Activated B cell treated with CpG ODN at 0.5 μM for 24 hours (primary cell): ENCODE measurements around the gene SERGEF. TPM values are rescaled to one million over a fixed set of nuclear protein-coding genes. Genes with fewer than 3 reads are reported as not detected.

ENCODE experiments used
- ATAC-seq: fragments of 200-7000 bp; cut with Tn5 transposase; one replicate; pipeline ENCODE4 v1.10.0; 2021; ENCODE audit warnings: low read depth, mild to moderate bottlenecking, moderate library complexity
- CTCF ChIA-PET: fragments of 350-600 bp; sonication (Branson Sonifier 250); formaldehyde crosslinking; loops from one replicate; lab custom pipeline; 2021; ENCODE audit warnings: antibody characterized with exemption; lab: Charles Lee
- POLR2A ChIA-PET: fragments of 350-600 bp; sonication (Branson Sonifier 250); formaldehyde crosslinking; loops from one replicate; lab custom pipeline; 2021; ENCODE audit warnings: antibody characterized with exemption; lab: Charles Lee
- DNase-seq: peaks from one replicate; pipeline ENCODE4 v3.0.0; 2022
- H3K27ac Mint-ChIP-seq: one replicate; pipeline ENCODE4 v1.8.0; 2020; ENCODE audit warnings: mixed read lengths
- H3K27me3 Mint-ChIP-seq: one replicate; pipeline ENCODE4 v1.8.0; 2021; ENCODE audit warnings: mixed read lengths
- H3K36me3 Mint-ChIP-seq: one replicate; pipeline ENCODE4 v1.8.0; 2021; ENCODE audit warnings: low read depth, mixed read lengths
- H3K4me1 Mint-ChIP-seq: one replicate; pipeline ENCODE4 v1.8.0; 2021; ENCODE audit warnings: mixed read lengths
- H3K4me3 Mint-ChIP-seq: one replicate; pipeline ENCODE4 v1.8.0; 2020; ENCODE audit warnings: mild to moderate bottlenecking, mixed read lengths
- H3K9me3 Mint-ChIP-seq: one replicate; pipeline ENCODE4 v1.8.0; 2020; ENCODE audit warnings: mixed read lengths
- CTCF ChIP-seq: fragments of 200-600 bp; IDR thresholded peaks from one replicate; pipeline ENCODE4 v1.8.0; 2022; ENCODE audit warnings: antibody characterized with exemption, mild to moderate bottlenecking
- intact Hi-C: fragments of 100-400 bp; cut with micrococcal nuclease; formaldehyde crosslinking; loops from one replicate; pipeline ENCODE4 v1.15.1; 2024
- total RNA-seq: library from RNA; stranded (reverse); gene quantifications from 2 replicates; pipeline ENCODE4 v1.2.3, GENCODE V29; 2022

Gene SERGEF
- total RNA-seq, 1 donor from 2014 or later: 38.4 TPM

- Mint-ChIP-seq H3K4me3 (no peak overlapping the region), H3K27me3 (no peaks in the 10 kb centered on the region), H3K36me3 (peaks cover 51% of the 10 kb centered on the region), H3K9me3 (no peaks in the 10 kb centered on the region), H3K4me1 (no peaks in the 10 kb centered on the region), H3K27ac (no peak overlapping the region)
- DNase-seq (no peak), ATAC-seq (no peak)
- ChIA-PET CTCF (no interaction called here), POLR2A (no interaction called here)
- intact Hi-C loops: no loop called here
- TF ChIP-seq CTCF: no peak
Observed at GRCh38 chr11:17846852-17847453, 165.9 kb downstream of the SERGEF start.

DNA sequence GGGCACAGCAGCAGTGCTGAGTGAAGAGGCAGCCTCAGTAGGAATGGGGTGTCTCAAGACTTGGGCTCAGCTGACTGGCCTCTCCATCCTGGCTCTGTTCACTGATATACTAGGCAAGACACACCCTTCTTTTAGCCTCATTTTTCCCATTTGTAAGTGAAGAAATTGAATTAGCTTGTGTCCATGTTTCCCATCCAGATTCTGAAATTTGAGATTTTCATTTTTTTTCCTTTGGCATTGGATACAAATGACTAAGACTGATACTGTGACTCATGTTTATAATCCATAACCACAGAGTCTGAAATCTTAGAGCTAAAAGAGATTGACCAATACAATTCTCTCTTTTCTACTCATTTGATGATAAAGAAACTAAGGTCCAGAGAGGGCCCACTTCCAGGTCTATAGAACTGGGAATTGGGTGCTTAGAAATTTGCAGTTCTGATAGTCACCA is 167.4 kb downstream of the SERGEF start:
- POLR2A ChIA-PET: no interaction called here
- H3K4me3 Mint-ChIP-seq: no peak overlapping the region
- H3K4me1 Mint-ChIP-seq: no peaks in the 10 kb centered on the region
- no peak for TF ChIP-seq CTCF
- CTCF ChIA-PET: no interaction called here
- no peak for DNase-seq
- no peak overlapping the region for H3K27ac Mint-ChIP-seq
- intact Hi-C loops: no loop called here
- peaks cover 41% of the 10 kb centered on the region for H3K36me3 Mint-ChIP-seq
- no peaks in the 10 kb centered on the region for H3K27me3 Mint-ChIP-seq
- no peak for ATAC-seq
- H3K9me3 Mint-ChIP-seq: no peaks in the 10 kb centered on the region

DNA sequence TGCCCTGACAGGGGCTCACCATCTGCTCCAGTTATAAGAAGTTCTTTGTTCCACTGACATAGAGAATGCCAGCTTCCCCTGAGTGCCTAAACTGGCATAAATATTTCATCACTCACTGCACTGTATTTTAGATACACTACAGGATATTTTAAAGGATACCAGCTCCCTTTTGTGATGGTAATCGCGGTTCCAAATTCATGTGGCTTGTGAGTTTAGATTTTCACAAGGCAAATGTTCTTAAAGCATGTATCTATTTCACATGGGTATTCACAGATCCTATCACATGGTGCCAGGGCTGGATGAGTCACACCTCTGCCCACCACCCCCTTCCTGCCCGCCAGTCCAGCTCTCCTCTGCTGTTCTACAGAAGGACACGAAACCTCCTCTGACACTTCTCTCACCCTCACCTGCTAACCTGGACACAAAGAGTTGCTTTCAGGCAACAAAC is 172.7 kb downstream of the SERGEF start:
- intact Hi-C loops: no loop called here
- Mint-ChIP-seq H3K36me3 (peaks cover 14% of the 10 kb centered on the region), H3K9me3 (no peaks in the 10 kb centered on the region), H3K4me3 (no peak overlapping the region), H3K27ac (no peak overlapping the region), H3K27me3 (no peaks in the 10 kb centered on the region), H3K4me1 (no peaks in the 10 kb centered on the region)
- ChIA-PET CTCF (no interaction called here), POLR2A (no interaction called here)
- TF ChIP-seq CTCF: no peak
- DNase-seq: no peak
- no peak for ATAC-seq

DNA sequence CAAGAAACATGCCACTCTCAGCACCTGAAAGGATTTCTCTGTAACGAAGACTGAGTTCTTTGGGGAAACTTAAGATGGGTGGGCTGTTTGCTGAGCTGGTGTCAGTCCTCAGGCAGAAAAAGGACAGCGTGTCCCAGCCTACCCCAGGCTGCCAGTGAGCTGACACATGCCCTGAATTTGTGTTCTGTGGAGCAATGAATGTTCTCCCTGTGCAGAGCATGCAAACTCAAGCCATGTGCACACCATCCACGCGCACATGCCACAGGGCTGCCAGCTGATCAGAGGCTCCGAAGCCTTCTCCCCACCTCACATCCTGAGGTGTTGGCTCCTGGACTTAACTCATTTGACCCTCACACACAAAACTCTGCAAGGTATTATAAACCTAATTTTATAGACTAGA is 173.4 kb downstream of the SERGEF start:
- ChIA-PET POLR2A (no interaction called here), CTCF (no interaction called here)
- Mint-ChIP-seq H3K27me3 (no peaks in the 10 kb centered on the region), H3K4me3 (no peak overlapping the region), H3K9me3 (no peaks in the 10 kb centered on the region), H3K4me1 (no peaks in the 10 kb centered on the region), H3K36me3 (peaks cover 11% of the 10 kb centered on the region), H3K27ac (no peak overlapping the region)
- intact Hi-C loops: no loop called here
- no peak for ATAC-seq
- no peak for TF ChIP-seq CTCF
- DNase-seq: no peak

GRCh38 chr11:17838102-17838501 is 174.7 kb downstream of the SERGEF start:
- POLR2A ChIA-PET: no interaction called here
- H3K27me3 Mint-ChIP-seq: no peaks in the 10 kb centered on the region
- H3K9me3 Mint-ChIP-seq: no peaks in the 10 kb centered on the region
- intact Hi-C loops: no loop called here
- H3K27ac Mint-ChIP-seq: no peak overlapping the region
- H3K4me1 Mint-ChIP-seq: no peaks in the 10 kb centered on the region
- TF ChIP-seq CTCF: no peak
- CTCF ChIA-PET: no interaction called here
- no peak for DNase-seq
- H3K4me3 Mint-ChIP-seq: no peak overlapping the region
- no peak for ATAC-seq
- H3K36me3 Mint-ChIP-seq: peaks cover 8% of the 10 kb centered on the region
